Suprapubic skin (tissue), 4 donors: Measurements from ENCODE around the gene ZNF579.

Experiments used
- EP300 ChIP-seq: sonication (generic); formaldehyde crosslinking; IDR thresholded peaks from one replicate; pipeline ENCODE4 v1.6.1; 2017; ENCODE audit warnings: antibody characterized with exemption
- POLR2A ChIP-seq, 2 donors: fragments of 450-650 bp; IDR thresholded peaks; one replicate each; pipeline ENCODE4 v1.6.1; 2017; ENCODE audit warnings: antibody characterized with exemption in 2 of 2, mild to moderate bottlenecking in 2 of 2, moderate library complexity in 2 of 2
- POLR2AphosphoS5 ChIP-seq, 3 donors: sonication (generic); formaldehyde crosslinking; IDR thresholded peaks; one replicate each; pipeline ENCODE4 v1.6.1; 2017; ENCODE audit warnings: antibody characterized with exemption in 3 of 3
- TF ChIP-seq, protein P1 (sequence below), 2 donors: fragments of 200-600 bp in 1 of 2; fragments of 450-650 bp in 1 of 2; sonication (generic) in 1 of 2; IDR thresholded peaks; one replicate each; pipeline ENCODE4 v1.5.1; 2016 to 2019; ENCODE audit warnings: antibody characterized with exemption in 2 of 2, mild to moderate bottlenecking in 1 of 2, moderate library complexity in 1 of 2

DNA sequence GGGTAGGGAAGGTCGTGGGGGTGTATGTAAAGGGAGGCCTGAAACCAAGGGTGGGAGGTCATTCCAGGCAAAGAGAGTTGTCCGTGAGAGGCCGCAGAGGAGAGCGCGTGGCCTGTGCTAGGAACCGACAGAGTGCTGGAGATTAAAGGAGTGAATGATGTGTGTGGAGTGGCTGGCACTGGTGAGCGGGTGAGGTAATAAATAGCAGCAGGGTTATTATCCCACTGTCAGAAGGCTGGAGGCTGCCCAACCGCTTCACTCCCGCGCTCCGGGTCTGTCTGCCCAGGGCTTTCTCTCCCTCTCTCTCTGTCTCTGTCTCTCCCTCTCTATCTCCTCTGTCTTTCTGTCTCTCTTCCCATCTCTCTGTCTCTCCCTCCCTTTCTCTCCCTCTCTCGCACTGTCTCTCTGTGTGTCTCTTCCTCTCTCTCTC is 17.4 kb downstream of the ZNF579 start:
- TF ChIP-seq POLR2A (IDR thresholded peaks at IDR 0.05) (no peak), POLR2AphosphoS5 (IDR thresholded peaks at IDR 0.05) (no peak), EP300 (no peak)
- TF ChIP-seq, protein P1, sequence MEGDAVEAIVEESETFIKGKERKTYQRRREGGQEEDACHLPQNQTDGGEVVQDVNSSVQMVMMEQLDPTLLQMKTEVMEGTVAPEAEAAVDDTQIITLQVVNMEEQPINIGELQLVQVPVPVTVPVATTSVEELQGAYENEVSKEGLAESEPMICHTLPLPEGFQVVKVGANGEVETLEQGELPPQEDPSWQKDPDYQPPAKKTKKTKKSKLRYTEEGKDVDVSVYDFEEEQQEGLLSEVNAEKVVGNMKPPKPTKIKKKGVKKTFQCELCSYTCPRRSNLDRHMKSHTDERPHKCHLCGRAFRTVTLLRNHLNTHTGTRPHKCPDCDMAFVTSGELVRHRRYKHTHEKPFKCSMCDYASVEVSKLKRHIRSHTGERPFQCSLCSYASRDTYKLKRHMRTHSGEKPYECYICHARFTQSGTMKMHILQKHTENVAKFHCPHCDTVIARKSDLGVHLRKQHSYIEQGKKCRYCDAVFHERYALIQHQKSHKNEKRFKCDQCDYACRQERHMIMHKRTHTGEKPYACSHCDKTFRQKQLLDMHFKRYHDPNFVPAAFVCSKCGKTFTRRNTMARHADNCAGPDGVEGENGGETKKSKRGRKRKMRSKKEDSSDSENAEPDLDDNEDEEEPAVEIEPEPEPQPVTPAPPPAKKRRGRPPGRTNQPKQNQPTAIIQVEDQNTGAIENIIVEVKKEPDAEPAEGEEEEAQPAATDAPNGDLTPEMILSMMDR (IDR thresholded peaks at IDR 0.05) = no peak
